ENCODE results near the gene FSD1L.

- no peak for TF ChIP-seq EZH2phosphoT487 (IDR thresholded peaks at IDR 0.05; ENCODE audit: low read depth)
- TF ChIP-seq, protein P1, sequence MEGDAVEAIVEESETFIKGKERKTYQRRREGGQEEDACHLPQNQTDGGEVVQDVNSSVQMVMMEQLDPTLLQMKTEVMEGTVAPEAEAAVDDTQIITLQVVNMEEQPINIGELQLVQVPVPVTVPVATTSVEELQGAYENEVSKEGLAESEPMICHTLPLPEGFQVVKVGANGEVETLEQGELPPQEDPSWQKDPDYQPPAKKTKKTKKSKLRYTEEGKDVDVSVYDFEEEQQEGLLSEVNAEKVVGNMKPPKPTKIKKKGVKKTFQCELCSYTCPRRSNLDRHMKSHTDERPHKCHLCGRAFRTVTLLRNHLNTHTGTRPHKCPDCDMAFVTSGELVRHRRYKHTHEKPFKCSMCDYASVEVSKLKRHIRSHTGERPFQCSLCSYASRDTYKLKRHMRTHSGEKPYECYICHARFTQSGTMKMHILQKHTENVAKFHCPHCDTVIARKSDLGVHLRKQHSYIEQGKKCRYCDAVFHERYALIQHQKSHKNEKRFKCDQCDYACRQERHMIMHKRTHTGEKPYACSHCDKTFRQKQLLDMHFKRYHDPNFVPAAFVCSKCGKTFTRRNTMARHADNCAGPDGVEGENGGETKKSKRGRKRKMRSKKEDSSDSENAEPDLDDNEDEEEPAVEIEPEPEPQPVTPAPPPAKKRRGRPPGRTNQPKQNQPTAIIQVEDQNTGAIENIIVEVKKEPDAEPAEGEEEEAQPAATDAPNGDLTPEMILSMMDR (IDR thresholded peaks at IDR 0.05; ENCODE audit: low read depth, low read length): no peak
These were observed 16.2 kb upstream of the FSD1L start for GRCh38 chr9:105431424-105432246.

All from OCI-LY3 (cell line).